ENCODE data around the gene TRPM1. TPM values are rescaled to one million over a fixed set of nuclear protein-coding genes. Genes with fewer than 3 reads are reported as not detected.
A peak's percentile ranks its signal among the peaks of the same experiment; 100 is the strongest.

The TRPM1 gene
- total and polyA plus RNA-seq, 4 donors, result 0.09 TPM; not detected in 3

GRCh38 chr15:31128919-31129768, 27.6 kb upstream of the TRPM1 start:
- 32 to 40% methylated on average over 19 of the region's 19 CpGs for WGBS, 2 donors
- H3K9ac ChIP-seq (ENCODE audit: insufficient read depth in 1 of 2, low read length in 2 of 2), result no peak overlapping the region
- ATAC-seq (ENCODE audit: insufficient read depth, low FRiP score) (peak; percentile 89), DNase-seq (peak; percentile 42 to 66 (median 60))
- no peaks in the 10 kb centered on the region for H3K36me3 ChIP-seq (ENCODE audit: control insufficient read depth in 4 of 4, insufficient read depth in 4 of 4, low read length in 4 of 4)
- no peak overlapping the region for H3K27ac ChIP-seq (ENCODE audit: low read depth in 1 of 2, low read length in 1 of 2)
- no peak overlapping the region for H3K4me3 ChIP-seq
- H3K9me3 ChIP-seq (ENCODE audit: control insufficient read depth in 4 of 4, insufficient read depth in 3 of 4, low read length in 3 of 4), result no peaks in the 10 kb centered on the region
- H3K4me1 ChIP-seq (ENCODE audit: control insufficient read depth in 5 of 5, insufficient read depth in 5 of 5, low read length in 5 of 5), result peaks cover 0 to 3% (median 0%) of the 10 kb centered on the region in 5 donors
- peak; percentile 78 for TF ChIP-seq CTCF (IDR thresholded peaks at IDR 0.05; ENCODE audit: control extremely low read depth, extremely low read depth)
- no peaks in the 10 kb centered on the region for H3K27me3 ChIP-seq (ENCODE audit: control insufficient read depth in 3 of 3, insufficient read depth in 3 of 3, low read length in 2 of 3)

GRCh38 chr15:31128477-31128876, 27.0 kb upstream of the TRPM1 start:
- H3K9me3 ChIP-seq (ENCODE audit: control insufficient read depth in 4 of 4, insufficient read depth in 3 of 4, low read length in 3 of 4), result no peaks in the 10 kb centered on the region
- TF ChIP-seq CTCF (IDR thresholded peaks at IDR 0.05; ENCODE audit: control extremely low read depth, extremely low read depth), result no peak
- no peak overlapping the region for H3K27ac ChIP-seq (ENCODE audit: low read depth in 1 of 2, low read length in 1 of 2)
- 72% methylated on average over 6 of the region's 6 CpGs for WGBS, 2 donors
- H3K4me1 ChIP-seq (ENCODE audit: control insufficient read depth in 5 of 5, insufficient read depth in 5 of 5, low read length in 5 of 5), result peaks cover 0 to 3% (median 0%) of the 10 kb centered on the region in 5 donors
- no peak overlapping the region for H3K4me3 ChIP-seq
- no peaks in the 10 kb centered on the region for H3K27me3 ChIP-seq (ENCODE audit: control insufficient read depth in 3 of 3, insufficient read depth in 3 of 3, low read length in 2 of 3)
- DNase-seq (no peak), ATAC-seq (ENCODE audit: insufficient read depth, low FRiP score) (no peak)
- no peak overlapping the region for H3K9ac ChIP-seq (ENCODE audit: insufficient read depth in 1 of 2, low read length in 2 of 2)
- no peaks in the 10 kb centered on the region for H3K36me3 ChIP-seq (ENCODE audit: control insufficient read depth in 4 of 4, insufficient read depth in 4 of 4, low read length in 4 of 4)

- TF ChIP-seq CTCF (IDR thresholded peaks at IDR 0.05; ENCODE audit: control extremely low read depth, extremely low read depth), result no peak
- H3K4me1 ChIP-seq (ENCODE audit: control insufficient read depth in 5 of 5, insufficient read depth in 5 of 5, low read length in 5 of 5), result peaks cover 0 to 3% (median 0%) of the 10 kb centered on the region in 5 donors
- no peaks in the 10 kb centered on the region for H3K9me3 ChIP-seq (ENCODE audit: control insufficient read depth in 4 of 4, insufficient read depth in 3 of 4, low read length in 3 of 4)
- no peak overlapping the region for H3K27ac ChIP-seq (ENCODE audit: low read depth in 1 of 2, low read length in 1 of 2)
- H3K36me3 ChIP-seq (ENCODE audit: control insufficient read depth in 4 of 4, insufficient read depth in 4 of 4, low read length in 4 of 4), result no peaks in the 10 kb centered on the region
- no peak for ATAC-seq (ENCODE audit: insufficient read depth, low FRiP score)
- no peak overlapping the region for H3K4me3 ChIP-seq
- DNase-seq, result no peak
- H3K27me3 ChIP-seq (ENCODE audit: control insufficient read depth in 3 of 3, insufficient read depth in 3 of 3, low read length in 2 of 3), result no peaks in the 10 kb centered on the region
- no peak overlapping the region for H3K9ac ChIP-seq (ENCODE audit: insufficient read depth in 1 of 2, low read length in 2 of 2)
- 81 to 84% methylated on average over 13 of the region's 13 CpGs for WGBS, 2 donors
Measured at GRCh38 chr15:31127596-31128261, 26.2 kb upstream of the TRPM1 start.

Measured in lung (tissue), 12 donors.